ENCODE measurements around the gene RAD51B.

DNA sequence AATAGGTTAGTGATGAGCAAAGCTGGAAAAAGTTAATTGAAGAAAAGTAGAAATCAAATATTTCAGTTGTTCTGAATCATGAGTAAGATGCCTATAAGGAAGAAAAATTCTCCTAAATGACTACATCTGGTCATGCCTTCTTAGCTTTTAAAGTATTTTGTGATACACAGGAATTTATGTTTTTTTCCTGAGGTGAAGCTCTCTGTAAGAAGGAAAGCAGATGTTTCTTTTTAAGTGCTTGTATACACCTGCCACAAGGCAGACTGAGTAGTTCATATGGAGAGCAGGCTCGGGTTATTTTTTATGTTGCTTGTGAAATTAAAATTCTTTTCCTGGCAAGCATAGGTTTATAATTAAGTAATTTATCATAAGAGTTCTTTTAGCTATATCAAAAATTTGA lies 275.2 kb downstream of the RAD51B start:
- no peak for TF ChIP-seq CTCF (IDR thresholded peaks at IDR 0.05)
- TF ChIP-seq POLR2A (IDR thresholded peaks at IDR 0.05) = no peak
- TF ChIP-seq POLR2AphosphoS5 (IDR thresholded peaks at IDR 0.05) = no peak
- no peak for TF ChIP-seq EP300 (IDR thresholded peaks at IDR 0.05)
